ENCODE data around the gene RFPL1. TPM values are rescaled to one million over a fixed set of nuclear protein-coding genes. Genes with fewer than 3 reads are reported as not detected.

The RFPL1 gene
- total RNA-seq, 1 experiment from 2014 or later, result not detected

- BruUV-seq (replicated peaks), result no TSS peak
- Histone ChIP-seq H3K4me2 (no peak overlapping the region), H3K36me3 (ENCODE audit: low read depth) (no peaks in the 10 kb centered on the region), H3K9me2 (ENCODE audit: insufficient read depth) (no peaks in the 10 kb centered on the region), H3F3A (ENCODE audit: insufficient read depth, low read depth) (no peaks in the 10 kb centered on the region), H3K9me3 (ENCODE audit: insufficient read depth, low read depth) (no peaks in the 10 kb centered on the region), H3K27ac (no peak overlapping the region), H3K79me2 (ENCODE audit: low read depth) (no peaks in the 10 kb centered on the region), H3K4me3 (no peak overlapping the region), H2AFZ (no peak overlapping the region), H3K27me3 (ENCODE audit: insufficient read depth, low read depth) (no peaks in the 10 kb centered on the region), H4K20me1 (ENCODE audit: insufficient read depth) (no peaks in the 10 kb centered on the region), H3K4me1 (replicated peaks; ENCODE audit: insufficient read depth) (no peaks in the 10 kb centered on the region)
- no peak for DNase-seq
- ChIA-PET POLR2A (ENCODE audit: unreplicated experiment) (interaction anchor here (0.6 kb wide), 1 partner anchor 648 kb away, joined by 3 read pairs; no protein-coding TSS in a partner anchor), CTCF (no interaction called here)
- intact Hi-C loops (cut with micrococcal nuclease; ENCODE audit: unreplicated experiment), result no loop called here
- no peak for TF ChIP-seq CTCF (conservative IDR thresholded peaks at IDR 0.05)
- no peak for TF ChIP-seq EZH2 (IDR thresholded peaks at IDR 0.05; ENCODE audit: low read depth)
These were observed 4.1 kb upstream of the RFPL1 start for GRCh38 chr22:29434288-29434687.

GRCh38 chr22:29435236-29436136 lies 2.9 kb upstream of the RFPL1 start:
- Histone ChIP-seq H3K4me1 (replicated peaks; ENCODE audit: insufficient read depth) (no peaks in the 10 kb centered on the region), H3K36me3 (ENCODE audit: low read depth) (no peaks in the 10 kb centered on the region), H3K9me3 (ENCODE audit: insufficient read depth, low read depth) (no peaks in the 10 kb centered on the region), H3K79me2 (ENCODE audit: low read depth) (no peaks in the 10 kb centered on the region), H3K27ac (no peak overlapping the region), H3K27me3 (ENCODE audit: insufficient read depth, low read depth) (no peaks in the 10 kb centered on the region), H3K4me3 (no peak overlapping the region), H2AFZ (no peak overlapping the region), H3K9me2 (ENCODE audit: insufficient read depth) (no peaks in the 10 kb centered on the region), H3F3A (ENCODE audit: insufficient read depth, low read depth) (no peaks in the 10 kb centered on the region), H3K4me2 (no peak overlapping the region), H4K20me1 (ENCODE audit: insufficient read depth) (no peaks in the 10 kb centered on the region)
- no TSS peak for BruUV-seq (replicated peaks)
- DNase-seq, result no peak
- TF ChIP-seq EZH2 (IDR thresholded peaks at IDR 0.05; ENCODE audit: low read depth), result no peak
- no peak for TF ChIP-seq CTCF (conservative IDR thresholded peaks at IDR 0.05)
- ChIA-PET POLR2A (ENCODE audit: unreplicated experiment) (interaction anchor here (0.6 to 0.7 kb wide), 2 partner anchors 55 to 89 kb away, joined by 5 to 6 read pairs; no protein-coding TSS in a partner anchor), CTCF (no interaction called here)
- intact Hi-C loops (cut with micrococcal nuclease; ENCODE audit: unreplicated experiment), result no loop called here

- no TSS peak for BruUV-seq (replicated peaks)
- no peaks in the 10 kb centered on the region for H3K9me2 ChIP-seq (ENCODE audit: insufficient read depth)
- TF ChIP-seq EZH2 (IDR thresholded peaks at IDR 0.05; ENCODE audit: low read depth) (no peak), CTCF (conservative IDR thresholded peaks at IDR 0.05) (no peak)
- no peak overlapping the region for H3K27ac ChIP-seq
- H3K36me3 ChIP-seq (ENCODE audit: low read depth), result no peaks in the 10 kb centered on the region
- H3F3A ChIP-seq (ENCODE audit: insufficient read depth, low read depth), result no peaks in the 10 kb centered on the region
- no peak overlapping the region for H3K4me2 ChIP-seq
- no peaks in the 10 kb centered on the region for H3K27me3 ChIP-seq (ENCODE audit: insufficient read depth, low read depth)
- DNase-seq, result no peak
- no peak overlapping the region for H2AFZ ChIP-seq
- POLR2A ChIA-PET (ENCODE audit: unreplicated experiment), result no interaction called here
- CTCF ChIA-PET, result no interaction called here
- H3K4me3 ChIP-seq, result no peak overlapping the region
- no peaks in the 10 kb centered on the region for H3K9me3 ChIP-seq (ENCODE audit: insufficient read depth, low read depth)
- H4K20me1 ChIP-seq (ENCODE audit: insufficient read depth), result no peaks in the 10 kb centered on the region
- intact Hi-C loops (cut with micrococcal nuclease; ENCODE audit: unreplicated experiment), result no loop called here
- H3K4me1 ChIP-seq (replicated peaks; ENCODE audit: insufficient read depth), result no peaks in the 10 kb centered on the region
- H3K79me2 ChIP-seq (ENCODE audit: low read depth), result no peaks in the 10 kb centered on the region
These were observed 4.6 kb downstream of the RFPL1 start for GRCh38 chr22:29442976-29443375.

Data from PC-9 (cell line).